ENCODE results near the gene MEF2B.

The MEF2B gene

GRCh38 chr19:19096641-19097627 lies 73.1 kb downstream of the MEF2B start:
- DNase-seq, result no peak

GRCh38 chr19:19095691-19096090 lies 74.4 kb downstream of the MEF2B start:
- no peak for DNase-seq

Measured in NCI-H187 treated with DMSO at 0.1 percent for 48 hours (cell line).